ENCODE measurements around the gene CSPG4.
"Not testable (repeated sequence)": the region's sequence is repeated elsewhere in the genome, so short reads cannot be mapped to it uniquely, and the experiment has no call there.

CSPG4 gene

GRCh38 chr15:75712668-75713337, at the start of gene CSPG4:
TSS of gene CSPG4 (minus strand) at chr15:75712848. CDS start at chr15:75712755, 93 bp downstream.
- in situ Hi-C loops (cut with MboI; ENCODE audit: low sequenced_read_pairs), result no loop called here

GRCh38 chr15:75762357-75762718, 49.7 kb upstream of the CSPG4 start:
- in situ Hi-C loops (cut with MboI; ENCODE audit: low sequenced_read_pairs), result not testable (repeated sequence)

GRCh38 chr15:75761446-75762356, 49.1 kb upstream of the CSPG4 start:
- in situ Hi-C loops (cut with MboI; ENCODE audit: low sequenced_read_pairs), result no loop called here

DNA sequence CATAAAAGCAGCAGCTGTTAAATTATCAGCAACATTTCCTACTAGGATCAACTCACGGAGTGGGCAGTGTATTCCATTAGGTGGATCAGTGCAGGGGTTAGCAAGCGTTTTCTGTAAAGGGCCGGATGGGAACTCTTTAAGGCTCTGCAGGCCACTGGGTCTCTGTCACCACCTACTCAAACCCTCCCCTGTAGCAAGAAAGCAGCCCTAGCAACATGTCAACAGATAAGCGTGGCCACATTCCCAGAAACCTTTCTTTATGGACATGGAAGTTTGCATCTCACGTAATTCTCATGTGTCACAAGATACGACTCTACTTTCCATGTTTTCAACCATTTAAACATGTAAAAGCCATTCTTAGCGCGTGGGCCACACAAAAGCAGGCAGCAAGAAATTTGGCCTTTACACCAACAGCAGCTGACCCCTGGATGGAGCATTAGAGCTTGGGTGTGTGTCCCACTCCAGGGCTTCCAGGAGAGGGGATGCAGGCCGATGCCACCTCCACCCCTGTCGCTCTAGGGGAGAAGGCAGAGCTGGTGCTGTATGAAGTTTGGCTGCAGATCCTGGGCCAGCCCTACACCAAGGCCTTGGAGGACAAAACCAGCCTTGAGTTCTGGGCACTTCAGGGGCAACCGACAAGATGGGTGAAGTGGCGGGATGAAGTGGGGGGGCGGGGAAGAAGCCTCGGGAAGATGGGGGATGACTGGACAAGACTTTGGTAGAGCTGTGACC, 48.2 kb upstream of the CSPG4 start:
- in situ Hi-C loops (cut with MboI; ENCODE audit: low sequenced_read_pairs), result no loop called here

DNA sequence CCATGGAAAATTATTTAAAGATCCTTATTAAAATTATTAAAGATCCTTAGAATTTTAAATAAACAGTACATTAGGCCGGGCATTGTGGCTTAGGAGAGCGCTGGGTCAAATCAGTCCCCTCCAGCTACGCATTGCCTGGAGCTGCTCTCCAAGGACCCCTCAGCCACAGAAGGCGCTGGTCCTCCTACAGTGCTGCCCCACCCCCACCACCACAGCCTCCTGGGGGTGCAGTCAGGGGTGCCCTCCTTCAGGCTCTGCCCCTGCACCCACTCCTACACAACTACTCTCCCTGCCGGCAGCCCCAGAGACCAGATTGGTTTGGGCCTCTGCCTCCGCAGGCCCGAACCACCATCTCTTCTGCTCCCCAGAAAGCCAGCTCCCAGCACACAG, 47.5 kb upstream of the CSPG4 start:
- in situ Hi-C loops (cut with MboI; ENCODE audit: low sequenced_read_pairs), result not testable (repeated sequence)

DNA sequence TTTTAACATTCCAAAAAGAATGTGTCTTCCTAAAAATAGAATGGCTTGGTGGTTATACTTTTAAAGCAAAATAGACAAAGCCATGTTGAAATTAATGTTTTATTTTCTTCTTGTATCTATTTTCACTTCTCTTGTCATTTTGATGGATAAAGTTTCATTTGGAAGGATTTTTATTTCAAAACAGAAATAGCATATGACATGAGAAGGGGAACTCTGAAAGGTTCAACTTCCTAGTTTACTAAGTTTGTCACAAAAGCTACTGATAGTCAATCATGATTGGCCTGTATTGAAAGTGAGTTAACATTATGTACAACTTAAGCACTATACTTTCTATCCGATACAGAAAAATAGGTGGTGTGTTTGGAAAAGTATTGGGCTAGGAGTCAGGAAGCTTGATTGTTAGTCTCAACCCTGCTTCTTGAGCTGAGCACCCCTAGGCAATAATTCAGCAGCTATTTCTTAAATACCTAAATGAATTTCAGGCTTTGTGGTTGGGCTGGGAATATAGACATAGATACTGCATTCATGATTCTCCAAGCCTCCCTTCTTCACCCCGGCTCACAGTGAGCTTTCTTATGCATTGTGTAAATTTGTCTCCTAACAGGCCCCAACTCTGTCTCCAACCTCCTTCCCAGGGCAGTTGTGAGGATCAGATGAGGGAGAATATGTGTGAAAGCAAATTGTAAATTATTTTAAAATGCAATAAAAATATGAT, 46.9 kb upstream of the CSPG4 start:
- in situ Hi-C loops (cut with MboI; ENCODE audit: low sequenced_read_pairs), result no loop called here

DNA sequence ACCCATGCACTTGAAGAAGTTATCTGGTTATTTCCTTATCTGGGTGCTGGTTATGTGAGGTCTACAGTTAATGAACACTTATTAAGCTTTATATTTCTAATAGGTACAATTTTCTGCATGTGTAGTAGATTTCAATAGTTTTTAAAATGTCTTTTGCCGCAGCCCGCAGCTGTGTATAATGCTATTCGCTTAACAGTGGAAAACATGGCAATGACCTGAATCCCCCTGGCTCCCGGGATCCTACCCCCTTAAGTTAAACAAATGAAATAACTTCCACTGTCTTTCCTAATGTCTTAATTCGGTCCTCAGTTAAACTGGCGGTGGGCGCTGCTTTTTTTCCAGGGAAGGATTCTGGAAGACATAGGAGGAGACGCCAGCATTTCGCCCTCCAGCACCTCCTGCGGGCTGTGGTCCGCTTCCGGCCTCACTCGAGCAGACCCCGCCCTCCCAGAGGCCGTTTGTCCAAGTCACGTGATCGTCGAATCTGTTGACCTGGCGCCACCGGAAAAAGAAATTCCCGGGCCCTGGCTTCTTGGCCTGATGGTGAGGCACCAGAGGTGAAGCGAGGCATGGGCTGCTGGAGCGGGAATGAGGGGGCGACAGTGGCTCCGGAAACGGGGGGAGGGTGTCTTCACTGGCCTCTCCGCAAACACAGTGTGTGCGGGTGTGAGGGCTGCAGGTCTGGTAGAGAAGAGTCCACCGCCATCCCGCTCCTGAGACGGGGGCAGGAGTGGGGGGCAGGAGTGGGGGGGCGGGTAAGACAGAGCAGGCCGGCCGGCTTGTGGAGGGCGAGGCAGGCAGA, 45.6 kb upstream of the CSPG4 start:
- in situ Hi-C loops (cut with MboI; ENCODE audit: low sequenced_read_pairs), result no loop called here

- in situ Hi-C loops (cut with MboI; ENCODE audit: low sequenced_read_pairs), result not testable (repeated sequence)
Measured at GRCh38 chr15:75754871-75755270, 42.2 kb upstream of the CSPG4 start.

DNA sequence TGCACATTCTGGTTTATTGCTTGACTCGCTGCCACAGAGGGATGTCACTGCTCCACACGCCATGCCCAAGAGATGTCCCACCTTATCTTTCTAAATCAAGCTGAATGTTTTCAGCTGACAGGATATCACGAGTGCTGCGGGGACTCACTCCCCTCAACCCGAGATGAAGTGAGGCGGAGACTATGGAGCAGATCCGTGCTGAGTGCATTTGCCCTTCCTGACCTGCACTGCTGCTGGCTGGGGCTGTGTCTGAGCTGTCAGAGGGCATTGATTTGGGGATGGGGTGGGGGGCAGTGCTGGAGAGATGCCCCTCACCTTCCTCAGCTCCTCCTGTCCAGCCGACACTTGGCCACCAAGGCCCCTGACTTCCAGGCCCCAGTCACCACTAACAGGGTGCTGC, 40.5 kb upstream of the CSPG4 start:
- in situ Hi-C loops (cut with MboI; ENCODE audit: low sequenced_read_pairs), result no loop called here

GRCh38 chr15:75751891-75752290, 39.2 kb upstream of the CSPG4 start:
- in situ Hi-C loops (cut with MboI; ENCODE audit: low sequenced_read_pairs), result no loop called here

- in situ Hi-C loops (cut with MboI; ENCODE audit: low sequenced_read_pairs), result no loop called here
Measured at GRCh38 chr15:75751116-75751875, 38.6 kb upstream of the CSPG4 start.

GRCh38 chr15:75750261-75751050, 37.8 kb upstream of the CSPG4 start:
- in situ Hi-C loops (cut with MboI; ENCODE audit: low sequenced_read_pairs), result no loop called here

DNA sequence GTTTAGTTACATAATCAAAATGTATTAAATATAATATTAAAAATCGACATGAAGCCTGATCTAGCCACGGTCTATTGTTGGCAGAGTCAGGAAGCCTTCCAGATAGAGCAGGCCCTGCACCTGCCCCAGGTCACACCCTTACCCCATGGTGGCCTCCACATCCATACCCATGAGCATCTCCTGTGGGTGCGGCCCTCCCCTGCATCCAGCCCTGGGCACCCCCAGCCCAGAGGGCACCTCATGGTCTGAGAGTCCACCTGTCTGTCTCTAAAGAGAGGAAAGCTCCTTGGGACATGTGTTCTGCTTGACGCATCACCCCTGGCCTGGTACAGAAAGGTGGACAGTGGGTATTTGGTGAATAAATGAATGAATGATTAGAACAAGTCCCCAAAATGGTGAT, 37.2 kb upstream of the CSPG4 start:
- in situ Hi-C loops (cut with MboI; ENCODE audit: low sequenced_read_pairs), result no loop called here

DNA sequence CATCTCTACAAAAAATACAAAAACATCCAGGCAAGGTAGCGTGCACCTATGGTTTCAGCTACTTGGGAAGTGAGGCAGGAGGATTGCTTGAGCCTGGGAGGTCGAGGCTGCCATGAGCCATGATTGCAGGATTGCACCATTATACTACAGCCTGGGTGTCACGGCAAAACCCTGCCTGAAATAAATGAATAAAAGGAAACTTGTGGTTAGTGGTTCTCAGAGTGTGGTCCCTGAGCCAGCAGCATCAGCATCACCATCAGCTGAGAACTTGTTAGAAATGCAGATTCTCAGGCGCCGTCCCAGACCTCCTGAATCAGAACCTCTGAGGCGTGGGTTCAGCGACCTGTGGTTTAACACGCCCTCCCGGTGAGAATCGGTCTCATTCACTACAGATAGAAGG, 36.2 kb upstream of the CSPG4 start:
- in situ Hi-C loops (cut with MboI; ENCODE audit: low sequenced_read_pairs), result not testable (repeated sequence)

DNA sequence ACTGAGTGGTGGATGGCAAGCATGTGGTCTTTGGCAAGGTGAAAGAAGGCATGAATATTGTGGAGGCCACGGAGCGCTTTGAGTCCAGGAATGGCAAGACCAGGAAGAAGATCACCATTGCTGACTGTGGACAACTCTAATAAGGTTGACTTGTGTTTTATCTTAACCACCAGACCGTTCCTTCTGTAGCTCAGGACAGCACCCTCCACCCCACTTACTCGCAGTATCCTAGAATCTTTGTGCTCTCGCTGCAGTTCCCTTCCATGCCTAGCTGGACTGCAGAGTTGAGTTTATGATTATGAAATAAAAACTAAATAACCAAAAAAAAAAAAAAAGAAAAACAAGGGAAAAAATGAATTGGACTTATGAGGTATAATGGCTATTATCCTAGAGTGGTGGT, 34.5 kb upstream of the CSPG4 start:
- in situ Hi-C loops (cut with MboI; ENCODE audit: low sequenced_read_pairs), result not testable (repeated sequence)

DNA sequence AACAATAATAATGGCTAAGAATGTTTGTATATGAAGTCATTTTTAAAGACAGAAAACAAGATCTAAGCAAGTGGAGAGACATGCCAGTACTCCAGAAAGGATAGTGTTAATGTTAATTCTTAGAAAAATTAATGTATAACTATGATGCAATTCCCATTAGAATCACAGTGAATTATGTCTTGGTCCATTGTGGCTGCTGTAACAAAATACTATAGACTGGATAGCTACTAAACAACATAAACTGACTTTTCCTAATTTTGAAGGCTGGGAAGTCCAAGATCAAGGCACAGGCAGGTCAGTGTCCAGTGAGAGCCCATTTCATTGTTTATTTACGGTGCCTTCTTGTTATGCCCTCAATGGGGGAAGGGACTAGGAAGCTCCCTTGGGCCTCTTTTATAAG, 32.7 kb upstream of the CSPG4 start:
- in situ Hi-C loops (cut with MboI; ENCODE audit: low sequenced_read_pairs), result no loop called here

DNA sequence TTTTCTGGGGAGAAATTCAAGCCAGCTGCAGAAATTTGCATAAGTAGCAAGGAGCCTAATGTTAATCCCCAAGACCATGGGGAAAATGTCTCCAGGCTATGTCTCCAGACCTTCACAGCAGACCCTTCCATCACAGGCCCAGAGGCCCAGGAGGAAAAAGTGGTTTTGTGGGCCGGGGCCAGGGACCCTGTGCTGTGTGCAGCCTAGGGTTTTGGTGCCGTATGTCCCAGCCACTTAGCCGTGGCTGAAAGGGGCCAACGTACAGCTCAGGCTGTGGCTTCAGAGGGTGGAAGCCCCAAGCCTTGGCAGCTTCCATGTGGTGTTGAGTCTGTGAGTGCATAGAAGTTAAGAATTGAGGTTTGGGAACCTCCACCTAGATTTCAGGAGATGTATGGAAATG, 29.7 kb upstream of the CSPG4 start:
- in situ Hi-C loops (cut with MboI; ENCODE audit: low sequenced_read_pairs), result not testable (repeated sequence)

DNA sequence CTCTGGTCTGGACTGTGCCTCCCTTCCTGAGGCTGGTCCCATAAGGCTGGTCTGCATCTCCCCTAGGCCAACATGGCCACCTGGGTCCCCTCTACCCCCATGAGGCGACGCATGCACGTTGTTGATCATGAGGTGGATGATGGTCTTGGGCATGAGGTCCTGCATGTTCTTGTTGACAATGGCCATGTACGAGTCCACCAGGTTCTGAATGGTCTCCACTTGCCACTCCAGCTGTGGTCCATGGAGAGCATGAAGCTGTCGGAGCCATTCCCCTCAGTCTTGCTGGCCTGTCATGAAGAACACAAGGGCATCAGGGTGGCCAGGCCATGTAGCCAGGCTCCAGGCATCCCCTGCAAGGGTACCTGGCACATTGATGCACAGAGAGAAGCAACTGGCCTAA, 27.1 kb upstream of the CSPG4 start:
- in situ Hi-C loops (cut with MboI; ENCODE audit: low sequenced_read_pairs), result no loop called here

All from hTERT RPE-1 (cell line).